Fibroblast of villous mesenchyme (primary cell): ENCODE measurements around the gene DEPDC5. TPM values are rescaled to one million over a fixed set of nuclear protein-coding genes. Genes with fewer than 3 reads are reported as not detected.

Source experiments
- DNase-seq: peaks from one replicate; pipeline ENCODE4 v3.0.0-alpha.2; 2010; ENCODE audit warnings: low read depth
- H3K4me3 ChIP-seq: 2 replicates; pipeline ENCODE4 v1.5.1; 2011; ENCODE audit warnings: low read depth, mild to moderate bottlenecking, low read length
- total RNA-seq: library from RNA; depleted of rRNA; stranded (reverse); fragments of >200 nt; gene quantifications from 2 replicates; pipeline ENCODE4 v1.2.3, GENCODE V29; 2012
- TF ChIP-seq, protein P1 (sequence below): IDR thresholded peaks from 2 replicates; pipeline ENCODE4 v1.5.1; 2012; ENCODE audit warnings: low read depth, mild to moderate bottlenecking, low read length; ENCODE audit not compliant: insufficient read depth

Gene DEPDC5
- total RNA-seq, 1 donor = 13.0 TPM

DNA sequence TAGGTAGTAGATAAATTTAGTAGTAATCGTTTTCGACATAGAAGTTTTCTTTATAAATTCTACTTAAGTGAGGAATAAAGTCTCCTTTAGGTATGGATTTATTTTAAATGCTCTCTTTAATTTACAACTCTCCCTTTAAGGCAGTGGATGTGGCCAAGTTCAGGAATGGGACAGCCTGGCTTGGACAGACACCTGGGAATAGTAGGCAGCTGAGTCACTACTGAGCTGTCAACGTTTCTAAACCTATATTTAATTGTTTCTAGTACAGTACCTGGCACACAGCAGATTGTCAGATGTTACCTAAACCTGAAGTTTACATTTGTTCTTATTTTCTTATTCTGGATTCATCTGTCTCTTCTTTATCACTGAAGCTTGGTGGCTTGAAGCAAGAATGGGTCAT is 85.1 kb downstream of the DEPDC5 start:
- TF ChIP-seq, protein P1, sequence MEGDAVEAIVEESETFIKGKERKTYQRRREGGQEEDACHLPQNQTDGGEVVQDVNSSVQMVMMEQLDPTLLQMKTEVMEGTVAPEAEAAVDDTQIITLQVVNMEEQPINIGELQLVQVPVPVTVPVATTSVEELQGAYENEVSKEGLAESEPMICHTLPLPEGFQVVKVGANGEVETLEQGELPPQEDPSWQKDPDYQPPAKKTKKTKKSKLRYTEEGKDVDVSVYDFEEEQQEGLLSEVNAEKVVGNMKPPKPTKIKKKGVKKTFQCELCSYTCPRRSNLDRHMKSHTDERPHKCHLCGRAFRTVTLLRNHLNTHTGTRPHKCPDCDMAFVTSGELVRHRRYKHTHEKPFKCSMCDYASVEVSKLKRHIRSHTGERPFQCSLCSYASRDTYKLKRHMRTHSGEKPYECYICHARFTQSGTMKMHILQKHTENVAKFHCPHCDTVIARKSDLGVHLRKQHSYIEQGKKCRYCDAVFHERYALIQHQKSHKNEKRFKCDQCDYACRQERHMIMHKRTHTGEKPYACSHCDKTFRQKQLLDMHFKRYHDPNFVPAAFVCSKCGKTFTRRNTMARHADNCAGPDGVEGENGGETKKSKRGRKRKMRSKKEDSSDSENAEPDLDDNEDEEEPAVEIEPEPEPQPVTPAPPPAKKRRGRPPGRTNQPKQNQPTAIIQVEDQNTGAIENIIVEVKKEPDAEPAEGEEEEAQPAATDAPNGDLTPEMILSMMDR = no peak
- DNase-seq = no peak
- no peak overlapping the region for H3K4me3 ChIP-seq

DNA sequence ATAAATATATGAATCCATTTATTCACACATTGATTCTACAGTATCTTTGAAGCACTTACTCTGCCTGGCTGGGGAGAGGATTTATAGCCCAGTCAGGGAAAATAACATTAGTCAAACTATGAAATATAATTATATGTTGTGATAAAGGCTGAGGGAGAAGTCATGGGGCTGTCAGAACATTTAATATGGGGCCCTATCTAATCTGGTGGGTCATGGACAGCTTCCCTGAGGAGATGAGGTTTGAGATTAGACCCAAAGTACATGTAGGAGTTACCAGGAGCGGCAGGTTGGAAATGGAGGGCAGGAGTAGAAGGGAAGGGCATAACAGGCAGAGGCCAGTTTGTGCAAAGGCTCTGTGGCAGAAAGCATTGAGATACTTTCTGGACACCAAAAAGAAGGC is 86.2 kb downstream of the DEPDC5 start:
- TF ChIP-seq, protein P1 = no peak
- no peak for DNase-seq
- H3K4me3 ChIP-seq = no peak overlapping the region

DNA sequence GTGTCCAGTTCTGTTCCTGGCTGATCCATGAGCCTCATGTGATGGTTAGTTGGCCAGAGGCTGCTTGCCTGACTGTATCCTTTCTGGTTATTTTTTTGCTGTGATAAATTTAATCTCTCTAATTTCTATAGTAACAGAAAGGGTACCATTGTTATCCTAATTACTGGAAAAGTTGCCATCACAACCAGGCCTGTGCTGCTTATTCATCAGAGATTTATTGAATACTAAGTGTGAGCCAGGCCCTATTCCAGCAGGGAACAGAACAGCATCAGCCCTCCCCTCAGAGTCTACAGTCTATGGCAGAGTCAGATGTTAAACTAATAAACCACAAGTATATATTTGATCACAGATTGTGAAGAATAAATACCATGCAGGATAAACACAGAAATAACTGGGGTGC is 86.8 kb downstream of the DEPDC5 start:
- TF ChIP-seq, protein P1 = no peak
- H3K4me3 ChIP-seq = no peak overlapping the region
- DNase-seq = no peak

DNA sequence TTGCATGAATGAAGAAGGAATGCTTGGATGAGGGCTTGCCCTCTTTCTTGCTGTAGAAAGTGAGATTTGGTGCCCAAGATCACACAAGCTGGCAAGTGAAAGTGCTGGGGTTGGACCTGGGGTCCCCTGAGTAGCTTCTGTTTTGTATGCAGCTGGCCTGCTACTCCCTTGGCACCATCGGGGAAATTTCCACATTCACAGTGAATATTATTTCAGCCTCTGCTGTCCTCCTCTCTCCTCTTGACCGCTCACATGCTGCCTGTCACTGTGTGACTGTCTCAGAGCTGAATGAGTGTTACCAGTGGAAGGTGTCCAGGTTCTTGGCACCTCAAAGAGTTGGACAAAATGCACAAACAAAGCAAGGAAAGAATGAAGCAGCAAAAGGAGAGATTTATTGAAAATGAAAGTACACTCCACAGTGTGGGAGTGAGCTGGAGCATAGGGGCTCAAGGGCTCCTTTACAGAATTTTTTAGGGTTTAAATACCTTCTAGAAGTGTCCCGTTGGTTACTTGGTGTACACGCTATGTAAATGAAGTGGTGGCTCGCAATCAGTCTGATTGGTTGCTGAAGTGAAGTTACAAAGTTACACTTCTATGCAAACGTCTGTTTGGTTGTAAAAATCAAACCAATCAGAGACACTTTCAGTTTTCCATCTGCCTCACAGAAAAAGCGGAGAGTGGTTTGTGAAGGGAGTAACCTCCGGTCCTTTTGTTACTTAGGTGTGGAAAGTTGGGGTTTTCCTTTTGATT is 87.4 kb downstream of the DEPDC5 start:
- no peak overlapping the region for H3K4me3 ChIP-seq
- TF ChIP-seq, protein P1 = no peak

DNA sequence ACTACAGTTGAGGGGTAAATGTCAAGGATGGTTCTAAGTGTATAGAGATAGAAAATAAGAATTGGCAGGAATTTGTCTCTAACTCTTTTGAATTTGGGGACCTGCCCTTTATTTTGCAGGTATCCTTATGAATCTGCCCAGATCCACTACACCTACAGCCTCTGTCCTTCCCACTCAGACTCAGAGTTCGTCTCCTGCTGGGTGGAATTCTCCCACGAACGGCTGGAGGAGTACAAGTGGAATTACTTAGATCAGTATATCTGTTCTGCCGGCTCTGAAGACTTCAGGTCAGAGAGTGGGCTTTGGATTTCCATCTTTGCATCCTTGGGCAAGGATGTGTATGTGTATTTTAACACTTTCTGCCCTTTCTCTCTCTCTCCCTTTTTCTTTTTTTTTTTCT is 89.7 kb downstream of the DEPDC5 start:
- no peak overlapping the region for H3K4me3 ChIP-seq
- TF ChIP-seq, protein P1 = no peak
- no peak for DNase-seq

More for the DNA sequence above, 87.4 kb downstream of the DEPDC5 start:
- peak; percentile 30 for DNase-seq

DNA sequence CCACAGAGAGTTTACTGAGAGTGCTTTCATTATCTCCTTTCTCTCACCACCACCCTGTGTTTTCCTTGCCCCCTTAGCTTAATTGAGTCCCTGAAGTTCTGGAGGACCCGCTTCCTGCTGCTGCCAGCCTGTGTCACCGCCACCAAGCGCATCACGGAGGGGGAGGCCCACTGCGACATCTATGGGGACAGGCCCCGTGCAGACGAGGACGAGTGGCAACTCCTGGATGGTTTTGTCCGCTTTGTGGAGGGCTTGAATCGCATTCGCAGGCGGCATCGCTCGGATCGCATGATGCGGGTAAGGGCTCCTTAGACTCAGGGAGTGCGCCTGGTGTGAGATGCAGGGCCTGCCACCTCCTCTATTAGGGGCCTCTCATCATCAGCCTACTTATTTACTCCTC is 91.1 kb downstream of the DEPDC5 start:
- H3K4me3 ChIP-seq = no peak overlapping the region
- no peak for DNase-seq
- TF ChIP-seq, protein P1 = no peak
